GM12878 (cell line): ENCODE data around the gene ATG3. TPM values are rescaled to one million over a fixed set of nuclear protein-coding genes. Genes with fewer than 3 reads are reported as not detected.

ENCODE experiments used
- ATAC-seq: fragments of 200-7000 bp; cut with Tn5 transposase; 3 replicates; pipeline ENCODE4 v1.9.1; 2020; ENCODE audit warnings: mild to moderate bottlenecking, moderate library complexity
- BruUV-seq: library from RNA; stranded (reverse); fragments of 400-500 nt; replicated peaks from 2 replicates; lab custom pipeline; 2021; lab: Mats Ljungman, UMichigan
- CTCF ChIA-PET: fragments of 300-600 bp; sonication (Branson Sonifier 250); formaldehyde crosslinking; extraction: SDS; loops from one replicate; lab custom pipeline; 2021; ENCODE audit warnings: inconsistent platforms; lab: Yijun Ruan, JAX
- POLR2A ChIA-PET: fragments of 350-600 bp; formaldehyde crosslinking; extraction: SDS; loops from one replicate; lab custom pipeline; 2021; ENCODE audit warnings: inconsistent platforms; lab: Charles Lee
- RAD21 ChIA-PET: fragments of 300-600 bp; sonication (Branson Sonifier 250); formaldehyde crosslinking; loops from one replicate; lab custom pipeline; 2023; ENCODE audit warnings: antibody characterized with exemption; ENCODE audit not compliant: unreplicated experiment; lab: Charles Lee
- SMC1A ChIA-PET: fragments of 300-600 bp; sonication (Branson Sonifier 250); formaldehyde crosslinking; loops from one replicate; lab custom pipeline; 2023; ENCODE audit not compliant: unreplicated experiment, uncharacterized antibody; lab: Charles Lee
- DNase-seq: peaks from one replicate; pipeline ENCODE4 v3.0.0-alpha.2; 2011; ENCODE audit warnings: low read depth, low spot score
- FAIRE-seq: peaks from 3 replicates; lab custom pipeline; 2011; peaks lifted over from hg19 to GRCh38; lab: Jason Lieb, UNC
- H2AFZ ChIP-seq: 2 replicates; pipeline ENCODE4 v1.6.0; 2011; ENCODE audit warnings: low read depth, low read length, control low read depth; ENCODE audit not compliant: control insufficient read depth
- H3K27ac ChIP-seq: 2 replicates; pipeline ENCODE4 v1.5.1; 2011; ENCODE audit warnings: control low read depth; ENCODE audit not compliant: control insufficient read depth, insufficient read depth
- H3K27me3 ChIP-seq, 2 experiments: replicated peaks in 1 of 2; 2 replicates each; pipeline versions ENCODE4 v1.6.0 to v1.6.1; 2011; ENCODE audit warnings: low read length in 1 of 2; ENCODE audit not compliant: control insufficient read depth in 2 of 2, insufficient read depth in 2 of 2
- H3K36me3 ChIP-seq, 2 experiments: 2 replicates each; pipeline ENCODE4 v1.5.1; 2011; ENCODE audit warnings: low read length in 1 of 2; ENCODE audit not compliant: control insufficient read depth in 2 of 2, insufficient read depth in 2 of 2
- H3K4me1 ChIP-seq: 2 replicates; pipeline ENCODE4 v1.6.1; 2011; ENCODE audit warnings: mild to moderate bottlenecking, low read length, moderate library complexity, mixed read lengths; ENCODE audit not compliant: control insufficient read depth, insufficient read depth
- H3K4me2 ChIP-seq: 2 replicates; pipeline ENCODE4 v1.6.0; 2011; ENCODE audit warnings: control low read depth; ENCODE audit not compliant: control insufficient read depth, insufficient read depth
- H3K4me3 ChIP-seq: fragments of 200-600 bp; sonication (generic); 2 replicates; pipeline ENCODE4 v1.5.1; 2016
- H3K79me2 ChIP-seq: 2 replicates; pipeline ENCODE4 v1.6.0; 2011; ENCODE audit warnings: low read length; ENCODE audit not compliant: control insufficient read depth, insufficient read depth
- H3K9ac ChIP-seq: 2 replicates; pipeline ENCODE4 v1.8.0; 2011; ENCODE audit warnings: low read length, control low read depth, mixed read lengths; ENCODE audit not compliant: control insufficient read depth, insufficient read depth
- H3K9me3 ChIP-seq: replicated peaks from 3 replicates; pipeline ENCODE4 v1.5.1; 2011; ENCODE audit warnings: mild to moderate bottlenecking, low read length; ENCODE audit not compliant: control insufficient read depth, insufficient read depth
- H4K20me1 ChIP-seq: 2 replicates; pipeline ENCODE4 v1.6.0; 2011; ENCODE audit not compliant: control insufficient read depth, insufficient read depth
- WRNIP1 ChIP-seq: IDR thresholded peaks from 2 replicates; pipeline ENCODE4 v1.6.1; 2011; ENCODE audit warnings: low read depth, low read length, improper control_type of control experiment, borderline replicate concordance
- WGBS: methylation state at CpG from one replicate; pipeline ENCODE4 v1.1.6; 2016; ENCODE audit warnings: low lambda C conversion rate; ENCODE audit not compliant: insufficient replicate concordance, insufficient coverage; ENCODE audit errors: missing lambda C conversion rate; 5-methylcytosine and 5-hydroxymethylcytosine counted together
- in situ Hi-C: fragments of 300-500 bp; cut with MboI; formaldehyde crosslinking; loops from 9 replicates; pipeline ENCODE4 v1.14.3; 2018; ENCODE audit warnings: mixed read lengths
- intact Hi-C: fragments of 100-400 bp; cut with micrococcal nuclease; formaldehyde crosslinking; loops from one replicate; pipeline ENCODE4 v1.14.2; 2022; ENCODE audit not compliant: unreplicated experiment
- polyA plus RNA-seq, 11 experiments: library from polyadenylated mRNA; depleted of rRNA in 4 of 11; unstranded in 6 of 11; stranded (reverse) in 5 of 11; fragments of >200 nt; fragmentation: Nextera tagmentation in 4 of 11; fragmentation: Illumina TruSeq in 1 of 11; extraction: Ambion mirVana in 4 of 11; extraction: Trizol in 1 of 11; gene quantifications; 1 replicate in 1 of 11; 2 replicates in 10 of 11; pipeline versions ENCODE4 v1.2.1 to v1.2.3, GENCODE V29; 2011 to 2016; ENCODE audit warnings: inconsistent platforms in 2 of 11, missing spikeins in 2 of 11, low read depth in 1 of 11
- total RNA-seq, 4 experiments: library from RNA; depleted of rRNA in 3 of 4; stranded (reverse); fragments of >200 nt in 3 of 4; fragmentation: Illumina TruSeq in 1 of 4; extraction: Trizol in 1 of 4; gene quantifications; 2 replicates each; pipeline versions ENCODE4 v1.2.1 to v1.2.3, GENCODE V29; 2013 to 2021
- TF ChIP-seq, protein P1 (sequence below): fragments of 150-350 bp; IDR thresholded peaks from 2 replicates; pipeline ENCODE4 v1.6.1; 2014; ENCODE audit warnings: mild to moderate bottlenecking, low read depth, low read length
- TF ChIP-seq, protein P2 (sequence below): IDR thresholded peaks from 2 replicates; pipeline ENCODE4 v1.6.1; 2012; ENCODE audit warnings: low read depth, low read length, improper control_type of control experiment

Gene ATG3
- total and polyA plus RNA-seq, 10 of the 15 experiments (the other 5 are each of a cell fraction or from before 2014, with no cell fraction given): 49.8 to 97.0 (median 63.6) TPM

DNA sequence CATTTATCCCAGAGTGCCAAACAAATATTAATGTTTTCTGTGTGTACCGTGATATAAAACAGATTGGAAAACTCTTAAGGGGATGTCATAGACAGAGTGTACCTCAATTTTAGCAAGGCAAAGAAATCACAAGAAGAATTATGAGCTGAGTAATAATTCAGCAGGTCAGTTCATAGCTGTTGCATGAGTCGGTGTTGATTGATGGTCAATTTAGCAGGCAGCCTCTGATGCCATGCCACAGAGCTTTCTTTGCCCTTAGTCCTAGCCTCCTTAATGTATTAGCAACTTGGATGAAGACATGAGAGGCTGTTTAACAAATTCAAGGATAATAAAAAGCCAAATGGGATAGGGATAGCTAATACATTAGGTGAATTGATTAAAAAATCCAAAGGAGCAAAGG is 6.9 kb upstream of the ATG3 start:
- Histone ChIP-seq H3K79me2 (peaks cover 3% of the 10 kb centered on the region; the same call in 1 of the 2 replicates), H3K9me3 (no peaks in the 10 kb centered on the region), H3K4me3 (no peak overlapping the region), H3K27ac (no peak overlapping the region), H3K4me2 (no peak overlapping the region), H2AFZ (no peak overlapping the region), H3K27me3 (no peaks in the 10 kb centered on the region), H3K9ac (no peak overlapping the region), H3K4me1 (no peaks in the 10 kb centered on the region), H3K36me3 (peaks cover 0 to 8% of the 10 kb centered on the region in 2 experiments; a peak in 1 of 4 replicates), H4K20me1 (no peaks in the 10 kb centered on the region)
- ChIA-PET CTCF (interaction anchor here (0.9 to 2.2 kb wide), 8 partner anchors 9 to 457 kb away, joined by 3 to 12 read pairs (median 4); no protein-coding TSS in a partner anchor), SMC1A (interaction anchor here (0.9 to 2.1 kb wide), 5 partner anchors 9 to 432 kb away, joined by 3 to 13 read pairs (median 3); no protein-coding TSS in a partner anchor), POLR2A (interaction anchor here (1.1 kb wide), 1 partner anchor 8 kb away, joined by 3 read pairs; no protein-coding TSS in a partner anchor), RAD21 (interaction anchor here (1.0 to 1.8 kb wide), 3 partner anchors 10 to 457 kb away, joined by 4 to 6 read pairs (median 4); no protein-coding TSS in a partner anchor)
- no peak for ATAC-seq
- TF ChIP-seq, protein P1, sequence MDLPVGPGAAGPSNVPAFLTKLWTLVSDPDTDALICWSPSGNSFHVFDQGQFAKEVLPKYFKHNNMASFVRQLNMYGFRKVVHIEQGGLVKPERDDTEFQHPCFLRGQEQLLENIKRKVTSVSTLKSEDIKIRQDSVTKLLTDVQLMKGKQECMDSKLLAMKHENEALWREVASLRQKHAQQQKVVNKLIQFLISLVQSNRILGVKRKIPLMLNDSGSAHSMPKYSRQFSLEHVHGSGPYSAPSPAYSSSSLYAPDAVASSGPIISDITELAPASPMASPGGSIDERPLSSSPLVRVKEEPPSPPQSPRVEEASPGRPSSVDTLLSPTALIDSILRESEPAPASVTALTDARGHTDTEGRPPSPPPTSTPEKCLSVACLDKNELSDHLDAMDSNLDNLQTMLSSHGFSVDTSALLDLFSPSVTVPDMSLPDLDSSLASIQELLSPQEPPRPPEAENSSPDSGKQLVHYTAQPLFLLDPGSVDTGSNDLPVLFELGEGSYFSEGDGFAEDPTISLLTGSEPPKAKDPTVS: no peak
- TF ChIP-seq, protein P2, sequence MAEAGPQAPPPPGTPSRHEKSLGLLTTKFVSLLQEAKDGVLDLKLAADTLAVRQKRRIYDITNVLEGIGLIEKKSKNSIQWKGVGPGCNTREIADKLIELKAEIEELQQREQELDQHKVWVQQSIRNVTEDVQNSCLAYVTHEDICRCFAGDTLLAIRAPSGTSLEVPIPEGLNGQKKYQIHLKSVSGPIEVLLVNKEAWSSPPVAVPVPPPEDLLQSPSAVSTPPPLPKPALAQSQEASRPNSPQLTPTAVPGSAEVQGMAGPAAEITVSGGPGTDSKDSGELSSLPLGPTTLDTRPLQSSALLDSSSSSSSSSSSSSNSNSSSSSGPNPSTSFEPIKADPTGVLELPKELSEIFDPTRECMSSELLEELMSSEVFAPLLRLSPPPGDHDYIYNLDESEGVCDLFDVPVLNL: no peak
- no peak for TF ChIP-seq WRNIP1
- in situ Hi-C loops: no loop called here
- FAIRE-seq: no peak
- BruUV-seq: no TSS peak
- no peak for DNase-seq
- WGBS: 97% methylated on average over 2 of the region's 2 CpGs
- intact Hi-C loops: no loop called here
